Kidney (tissue), 14 donors: ENCODE results near the gene NUDT8. TPM values are rescaled to one million over a fixed set of nuclear protein-coding genes. Genes with fewer than 3 reads are reported as not detected.

Source experiments
- DNase-seq, 5 donors: peaks; one replicate each; pipeline ENCODE4 v3.0.0-alpha.2; 2013 to 2020
- FAIRE-seq: peaks from 2 replicates; lab custom pipeline; 2012; peaks lifted over from hg19 to GRCh38; lab: Jason Lieb, UNC
- H3K27ac ChIP-seq, 2 donors: one replicate each; pipeline ENCODE4 v1.7.0; 2013; ENCODE audit warnings: low read depth in 2 of 2, low read length in 2 of 2, inconsistent platforms in 1 of 2
- H3K27me3 ChIP-seq: one replicate; pipeline ENCODE4 v1.7.1; 2013; ENCODE audit warnings: low read length, inconsistent platforms; ENCODE audit not compliant: control insufficient read depth, insufficient read depth
- H3K36me3 ChIP-seq, 3 donors: one replicate each; pipeline versions ENCODE4 v1.7.0 to v1.7.1; 2013; ENCODE audit warnings: low read length in 3 of 3, control low read depth in 1 of 3, inconsistent platforms in 1 of 3; ENCODE audit not compliant: insufficient read depth in 3 of 3, control insufficient read depth in 2 of 3
- H3K4me1 ChIP-seq, 3 donors: one replicate each; pipeline versions ENCODE4 v1.7.0 to v1.7.1; 2013; ENCODE audit warnings: low read length in 3 of 3, inconsistent platforms in 1 of 3, low read depth in 1 of 3; ENCODE audit not compliant: control insufficient read depth in 2 of 3, insufficient read depth in 2 of 3
- H3K4me3 ChIP-seq, 3 donors: one replicate each; pipeline versions ENCODE4 v1.7.0 to v1.8.1; 2013; ENCODE audit warnings: low read length in 3 of 3, control low read depth in 1 of 3, inconsistent platforms in 1 of 3
- H3K9ac ChIP-seq, 3 donors: one replicate each; pipeline versions ENCODE4 v1.7.0 to v1.7.1; 2013; ENCODE audit warnings: low read length in 3 of 3, control low read depth in 1 of 3, inconsistent platforms in 1 of 3
- H3K9me3 ChIP-seq, 3 donors: one replicate each; pipeline versions ENCODE4 v1.7.0 to v1.7.1; 2013; ENCODE audit warnings: low read length in 3 of 3, control low read depth in 1 of 3, inconsistent platforms in 1 of 3; ENCODE audit not compliant: control insufficient read depth in 2 of 3, insufficient read depth in 1 of 3
- CTCF ChIP-seq: IDR thresholded peaks from 3 replicates; pipeline ENCODE4 v1.5.1; 2012; ENCODE audit warnings: mild to moderate bottlenecking, moderate library complexity, borderline replicate concordance; ENCODE audit not compliant: insufficient read depth; ENCODE audit errors: extremely low read depth
- intact Hi-C: fragments of 100-400 bp; cut with DNase I; formaldehyde crosslinking; loops from one replicate; pipeline ENCODE4 v1.11.1; 2022
- polyA plus RNA-seq: library from polyadenylated mRNA; stranded (reverse); fragments of 350-450 nt; fragmentation: Illumina TruSeq; extraction: RNeasy Lipid Tissue Mini Kit (QIAGEN cat#74804); gene quantifications from one replicate; pipeline ENCODE4 v1.2.3, GENCODE V29; 2014; ENCODE audit warnings: low read depth, low replicate concordance; ENCODE audit not compliant: insufficient read depth
- total RNA-seq: library from RNA; stranded (reverse); fragmentation: NEBNext Ultra II Directional; extraction: Animal tissue kit (Norgen Biotek cat#: 25700); gene quantifications from one replicate; pipeline ENCODE4 v1.2.1, GENCODE V29; 2021
- donor health status: control.
- donor health status: control.
- donor health status: control.
- donor health status: control.
- donor health status: control.
- donor health status: DM: yes; HTN: yes; CAD: no.
- donor health status: Normal renal cell carcinoma (clear cell type).

NUDT8 gene
- total and polyA plus RNA-seq, 2 donors from 2014 or later: 11.9 to 57.0 TPM

- TF ChIP-seq CTCF: no peak
- intact Hi-C loops: no loop called here
- Histone ChIP-seq H3K36me3 (peaks cover 0 to 18% (median 16%) of the 10 kb centered on the region in 3 donors), H3K27me3 (no peaks in the 10 kb centered on the region), H3K4me1 (peaks cover 0 to 23% (median 0%) of the 10 kb centered on the region in 3 donors), H3K9ac (no peak overlapping the region), H3K27ac (no peak overlapping the region), H3K9me3 (no peaks in the 10 kb centered on the region), H3K4me3 (no peak overlapping the region)
- DNase-seq (no peak), FAIRE-seq (no peak)
Observed at GRCh38 chr11:67611704-67612587, 17.8 kb downstream of the NUDT8 start.

GRCh38 chr11:67611165-67611564 lies 18.6 kb downstream of the NUDT8 start:
- FAIRE-seq: no peak

GRCh38 chr11:67610302-67610868 lies 19.4 kb downstream of the NUDT8 start:
- Histone ChIP-seq H3K27me3 (no peaks in the 10 kb centered on the region), H3K4me1 (peaks cover 0 to 23% (median 0%) of the 10 kb centered on the region in 3 donors), H3K9me3 (no peaks in the 10 kb centered on the region), H3K36me3 (peaks cover 0 to 18% (median 16%) of the 10 kb centered on the region in 3 donors), H3K4me3 (no peak overlapping the region), H3K9ac (no peak overlapping the region), H3K27ac (no peak overlapping the region)
- TF ChIP-seq CTCF: no peak
- intact Hi-C loops: no loop called here
- FAIRE-seq (no peak), DNase-seq (no peak)

More at GRCh38 chr11:67611165-67611564, 18.6 kb downstream of the NUDT8 start:
- DNase-seq: peak in 1 of 5 donors; percentile 35
- no peaks in the 10 kb centered on the region for H3K27me3 ChIP-seq
- H3K9me3 ChIP-seq: no peaks in the 10 kb centered on the region
- H3K9ac ChIP-seq: no peak overlapping the region
- H3K27ac ChIP-seq: no peak overlapping the region
- intact Hi-C loops: no loop called here
- H3K4me1 ChIP-seq: peaks cover 0 to 24% (median 0%) of the 10 kb centered on the region in 3 donors
- no peak for TF ChIP-seq CTCF
- peaks cover 0 to 18% (median 16%) of the 10 kb centered on the region in 3 donors for H3K36me3 ChIP-seq
- no peak overlapping the region for H3K4me3 ChIP-seq
